GM12874 (cell line): ENCODE results near the gene IGF1R.

Experiments
- TF ChIP-seq, protein P1 (sequence below): IDR thresholded peaks from 2 replicates; pipeline ENCODE4 v1.5.1; 2011; ENCODE audit warnings: low read depth, mild to moderate bottlenecking, control low read depth, low read length, moderate library complexity; ENCODE audit not compliant: insufficient read depth

Gene IGF1R

GRCh38 chr15:98923579-98923978, 275.2 kb downstream of the IGF1R start:
- TF ChIP-seq, protein P1, sequence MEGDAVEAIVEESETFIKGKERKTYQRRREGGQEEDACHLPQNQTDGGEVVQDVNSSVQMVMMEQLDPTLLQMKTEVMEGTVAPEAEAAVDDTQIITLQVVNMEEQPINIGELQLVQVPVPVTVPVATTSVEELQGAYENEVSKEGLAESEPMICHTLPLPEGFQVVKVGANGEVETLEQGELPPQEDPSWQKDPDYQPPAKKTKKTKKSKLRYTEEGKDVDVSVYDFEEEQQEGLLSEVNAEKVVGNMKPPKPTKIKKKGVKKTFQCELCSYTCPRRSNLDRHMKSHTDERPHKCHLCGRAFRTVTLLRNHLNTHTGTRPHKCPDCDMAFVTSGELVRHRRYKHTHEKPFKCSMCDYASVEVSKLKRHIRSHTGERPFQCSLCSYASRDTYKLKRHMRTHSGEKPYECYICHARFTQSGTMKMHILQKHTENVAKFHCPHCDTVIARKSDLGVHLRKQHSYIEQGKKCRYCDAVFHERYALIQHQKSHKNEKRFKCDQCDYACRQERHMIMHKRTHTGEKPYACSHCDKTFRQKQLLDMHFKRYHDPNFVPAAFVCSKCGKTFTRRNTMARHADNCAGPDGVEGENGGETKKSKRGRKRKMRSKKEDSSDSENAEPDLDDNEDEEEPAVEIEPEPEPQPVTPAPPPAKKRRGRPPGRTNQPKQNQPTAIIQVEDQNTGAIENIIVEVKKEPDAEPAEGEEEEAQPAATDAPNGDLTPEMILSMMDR = no peak

DNA sequence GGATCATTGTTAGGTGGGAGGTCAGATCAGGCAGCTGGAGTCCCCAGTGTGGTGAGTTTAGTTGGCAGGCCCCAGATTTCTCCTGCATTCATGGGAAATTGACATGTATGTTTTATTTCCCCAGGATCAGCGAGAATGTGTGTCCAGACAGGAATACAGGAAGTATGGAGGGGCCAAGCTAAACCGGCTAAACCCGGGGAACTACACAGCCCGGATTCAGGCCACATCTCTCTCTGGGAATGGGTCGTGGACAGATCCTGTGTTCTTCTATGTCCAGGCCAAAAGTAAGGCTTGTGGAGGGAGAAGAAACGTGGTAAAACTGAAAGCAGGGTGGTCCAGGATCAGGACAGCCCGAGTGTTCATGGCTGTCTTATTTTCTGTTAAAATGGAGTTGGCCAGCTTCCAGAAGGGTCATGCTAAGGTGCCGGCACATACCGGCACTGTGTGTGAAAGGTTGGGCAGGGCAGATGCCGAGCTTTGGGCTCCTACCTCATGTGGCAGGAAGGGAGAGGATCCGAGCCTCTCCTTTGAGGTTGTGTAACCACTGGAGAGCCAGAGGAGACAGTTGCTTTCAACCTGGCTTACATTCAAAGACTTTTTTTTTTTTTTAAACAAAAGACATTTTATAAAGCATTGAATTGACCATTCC, 276.2 kb downstream of the IGF1R start:
- TF ChIP-seq, protein P1 = no peak

GRCh38 chr15:98926236-98926635, 277.9 kb downstream of the IGF1R start:
- TF ChIP-seq, protein P1 = no peak

- TF ChIP-seq, protein P1 = no peak
Measured at GRCh38 chr15:98927022-98927421, 278.7 kb downstream of the IGF1R start.

GRCh38 chr15:98927996-98928395, 279.7 kb downstream of the IGF1R start:
- TF ChIP-seq, protein P1 = no peak

DNA sequence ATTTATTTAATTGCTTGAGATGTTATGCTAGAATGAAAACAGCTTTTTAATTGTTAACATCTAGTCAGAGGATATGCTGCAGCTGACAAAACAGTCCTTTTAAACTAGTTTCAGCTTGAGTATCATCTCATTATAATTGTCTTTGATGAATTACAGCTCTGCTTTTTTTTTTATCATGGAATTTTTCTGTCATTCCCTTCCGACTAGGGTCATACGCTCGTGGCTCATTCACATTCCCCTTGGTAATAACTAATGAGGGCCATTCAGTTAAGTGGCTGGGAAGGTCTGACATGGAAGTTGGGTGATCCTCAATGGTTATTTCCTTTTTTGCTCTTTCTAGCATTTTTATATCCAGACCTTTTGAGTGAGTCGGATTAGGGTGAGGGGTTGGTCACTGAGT, 282.2 kb downstream of the IGF1R start:
- TF ChIP-seq, protein P1 = no peak

GRCh38 chr15:98931004-98931403, 282.7 kb downstream of the IGF1R start:
- TF ChIP-seq, protein P1 = no peak

- TF ChIP-seq, protein P1 = no peak
Measured at GRCh38 chr15:98933406-98933805, 285.1 kb downstream of the IGF1R start.
